GM19351 (cell line): ENCODE data around the gene UQCR11.
"Not testable (repeated sequence)": the region's sequence is repeated elsewhere in the genome, so short reads cannot be mapped to it uniquely, and the experiment has no call there.

Experiments used
- ATAC-seq: cut with Tn5 transposase; IDR thresholded peaks from one replicate; pipeline ENCODE4 v1.9.1; 2021; ENCODE audit warnings: mild to moderate bottlenecking, moderate library complexity; ENCODE audit not compliant: unreplicated experiment

Gene UQCR11

DNA sequence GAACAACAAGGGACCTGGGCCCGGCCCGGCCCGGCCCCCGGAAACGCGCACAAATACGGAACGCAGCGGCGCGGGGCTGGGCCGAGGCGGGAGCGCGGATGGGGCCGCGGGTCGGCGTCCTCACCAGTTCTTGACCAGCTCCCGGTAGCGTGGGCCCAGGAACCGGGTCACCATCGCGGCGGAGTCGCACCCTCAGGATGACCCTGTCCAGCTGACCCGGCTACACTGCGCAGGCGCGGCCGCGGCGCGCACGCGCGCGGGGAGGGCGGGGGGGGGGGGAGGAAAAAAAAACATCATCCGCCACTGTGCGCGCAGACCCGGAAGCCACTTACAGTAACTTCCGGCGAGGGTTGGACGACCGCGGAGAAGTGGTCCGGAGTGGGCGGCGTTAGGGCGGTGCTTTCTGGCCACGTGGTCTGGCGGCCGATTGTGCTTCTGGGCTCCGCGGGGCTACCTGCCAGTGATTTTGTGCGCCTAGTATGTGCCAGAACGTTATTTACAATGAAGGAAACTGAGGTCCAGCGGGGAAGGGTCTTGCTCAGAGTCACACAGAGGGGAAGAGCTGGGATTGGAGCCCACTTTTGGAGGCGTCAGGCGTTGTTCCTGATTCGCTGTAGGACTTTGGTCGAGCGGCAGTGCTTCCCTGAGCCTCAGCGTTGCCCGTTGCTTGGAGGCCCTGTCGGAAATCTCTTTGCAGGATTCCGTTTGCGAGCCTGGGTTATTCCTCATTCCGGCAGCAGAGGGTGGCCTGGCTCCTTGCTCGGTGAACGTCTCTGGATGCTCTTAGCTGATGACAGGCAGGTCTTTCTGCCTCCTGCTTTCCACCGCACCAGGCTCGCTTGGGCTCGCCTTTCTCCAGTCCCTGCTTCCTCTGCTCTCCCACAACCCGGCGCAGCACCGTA is at the start of gene UQCR11:
Gene UQCR11 (minus strand): TSS at position 227 of the 902 bp plus-strand sequence. CDS start 53 bp downstream, at position 174.
- ATAC-seq, result peak; percentile 91

DNA sequence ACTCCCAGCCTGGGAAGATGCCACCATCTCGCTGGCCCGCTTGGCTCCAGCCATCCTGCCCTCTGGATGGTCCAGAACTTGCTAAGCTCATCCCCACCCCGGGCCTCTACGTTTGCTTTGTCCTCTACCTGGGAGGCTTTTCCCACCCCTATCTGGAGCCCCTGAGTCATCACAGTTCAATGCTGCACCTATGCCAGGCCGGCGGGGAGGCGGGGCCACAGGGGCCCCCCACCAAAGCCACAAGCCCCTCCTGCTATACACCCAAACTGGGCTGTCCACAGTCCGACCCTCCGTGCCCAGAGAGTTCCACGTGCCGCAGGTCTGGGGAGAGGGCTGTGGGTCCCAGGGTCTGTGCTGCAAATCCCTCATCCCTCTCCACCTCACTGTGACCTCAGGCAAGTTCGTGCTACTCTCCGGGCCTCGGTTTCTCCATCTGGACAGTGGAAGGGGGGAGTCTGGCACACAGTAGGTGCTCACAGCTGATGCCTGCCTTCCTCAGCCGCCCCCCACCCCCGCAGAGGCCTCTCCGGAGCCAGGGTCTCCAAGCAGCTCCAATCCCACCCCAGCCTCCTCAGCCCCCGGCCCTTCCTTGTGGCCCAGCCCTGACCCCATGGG is 49.0 kb upstream of the UQCR11 start:
- no peak for ATAC-seq

- ATAC-seq, result no peak
Measured at GRCh38 chr19:1653300-1653628, 48.0 kb upstream of the UQCR11 start.

- peak; percentile 64 for ATAC-seq
Measured at GRCh38 chr19:1652471-1653299, 47.4 kb upstream of the UQCR11 start, which contains the start of gene TCF3. TSS of gene TCF3 (minus strand) at chr19:1652615. CDS start at chr19:1650248, 2,367 bp downstream.

GRCh38 chr19:1651568-1652291 is 46.5 kb upstream of the UQCR11 start:
- no peak for ATAC-seq

DNA sequence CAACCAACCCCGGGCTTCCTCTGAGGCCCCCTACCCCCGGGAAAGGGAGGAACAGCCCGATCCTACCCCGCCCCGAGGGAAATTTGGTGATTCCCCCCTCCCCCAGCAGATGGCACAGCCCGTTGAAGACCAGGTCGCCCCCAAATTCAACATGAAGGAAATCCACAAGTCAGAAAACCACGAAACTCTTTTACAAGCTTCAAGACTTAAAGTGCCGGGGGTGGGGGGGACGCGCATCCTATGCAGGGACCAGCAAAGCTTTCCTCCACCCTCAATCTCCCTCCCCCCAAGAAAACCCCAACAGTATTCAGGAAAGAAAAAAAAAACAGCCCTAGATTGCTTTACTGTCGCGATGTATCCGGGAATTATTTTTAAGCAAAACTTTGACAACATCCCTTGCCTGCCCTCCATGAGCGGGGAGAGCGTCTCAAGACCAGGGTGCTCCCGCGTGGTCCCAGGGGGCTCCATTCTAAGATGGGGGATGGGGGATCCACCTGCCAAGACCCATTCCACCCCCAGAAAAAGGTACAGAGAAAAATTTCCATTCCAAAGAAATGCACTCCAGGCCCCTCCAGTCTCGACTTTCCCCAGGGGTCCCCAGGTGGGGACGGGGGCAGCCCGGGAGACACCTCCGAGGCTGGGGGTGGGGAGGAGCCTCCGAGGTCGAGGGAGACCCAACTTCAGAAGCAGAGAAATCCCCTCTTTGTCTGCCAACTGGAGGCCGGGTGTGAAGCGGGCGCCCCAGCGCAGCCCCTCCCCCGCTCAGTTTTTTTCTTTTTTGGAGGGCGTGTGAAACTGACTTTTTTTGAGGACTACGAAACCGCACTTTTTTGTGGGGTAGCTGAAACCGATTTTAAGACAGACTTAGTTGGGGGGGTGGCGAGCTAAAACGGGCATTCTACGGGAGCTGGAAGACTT is 45.6 kb upstream of the UQCR11 start:
- no peak for ATAC-seq

DNA sequence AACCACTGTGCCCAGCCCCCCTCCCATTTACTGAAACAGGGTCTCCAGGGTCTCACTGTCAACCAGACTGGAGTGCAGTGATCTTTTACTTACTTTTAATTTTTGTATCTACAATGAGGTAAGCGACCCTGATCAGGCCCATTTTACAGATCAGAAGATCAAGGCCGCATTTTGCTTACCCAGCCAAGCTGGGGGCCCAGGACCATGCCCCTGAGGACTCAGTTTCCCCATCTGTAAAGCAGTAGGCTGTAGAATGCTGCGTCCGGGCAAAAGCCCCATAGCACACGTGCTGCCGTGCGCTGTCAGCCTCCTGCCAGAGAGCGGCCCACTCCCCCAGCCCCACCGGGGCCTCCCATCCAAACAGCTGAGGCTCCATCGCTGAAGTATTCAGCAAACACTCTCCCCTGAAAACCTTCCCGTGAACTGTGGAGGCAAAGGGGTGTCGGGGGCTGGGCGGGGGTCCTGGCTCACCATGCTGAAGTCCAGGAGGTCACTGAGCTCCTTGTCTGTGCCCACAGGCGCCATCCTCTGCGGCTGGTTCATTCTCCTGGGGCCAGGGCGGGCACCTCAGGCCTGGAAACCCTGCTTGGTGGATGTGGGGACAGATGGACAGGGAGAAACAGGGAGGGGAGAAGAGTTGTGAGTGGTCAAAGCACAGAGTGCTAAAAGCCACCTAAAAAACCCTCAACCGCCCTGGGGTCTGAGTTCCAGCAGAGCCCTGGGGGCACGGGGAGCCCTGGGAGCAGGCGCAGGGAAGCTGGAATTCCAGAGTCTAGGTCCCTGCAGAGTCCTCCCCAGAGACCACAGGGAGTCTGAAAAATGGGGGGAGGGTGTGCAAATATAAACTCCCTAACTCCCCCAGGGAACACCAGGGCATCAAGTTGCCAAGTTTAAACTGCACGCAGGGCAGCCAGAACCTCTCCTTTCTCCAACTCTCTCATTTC is 44.7 kb upstream of the UQCR11 start:
- ATAC-seq, result no peak

DNA sequence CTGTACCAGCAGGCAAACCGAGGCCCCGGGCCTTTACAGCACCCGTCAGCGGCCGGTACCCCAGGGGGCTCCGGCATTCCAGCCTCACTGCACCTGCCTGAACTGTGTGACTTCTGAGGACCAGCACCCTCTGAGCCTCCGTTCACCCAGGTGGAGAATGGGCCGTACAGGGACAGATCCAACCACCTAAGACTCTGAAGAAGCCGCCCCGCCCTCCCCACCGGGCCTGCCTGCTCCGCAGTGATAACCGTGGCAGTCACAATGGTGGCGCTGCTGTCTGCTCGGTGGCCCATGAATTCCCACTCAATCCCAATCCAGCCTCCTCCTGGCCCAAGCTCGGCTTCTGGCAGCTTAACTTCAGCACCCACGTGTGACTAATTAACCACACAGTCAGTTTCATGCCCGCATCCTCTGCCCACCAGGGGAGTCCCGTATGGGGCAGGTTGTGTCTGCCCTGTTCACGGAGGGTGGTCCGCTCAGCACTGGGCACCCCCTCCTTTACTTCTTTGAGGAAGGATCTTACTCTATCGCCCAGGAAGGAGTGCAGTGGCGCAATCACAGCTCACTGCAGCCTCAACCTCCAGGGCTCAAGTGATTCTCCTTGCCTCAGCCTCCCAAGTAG is 43.8 kb upstream of the UQCR11 start:
- no peak for ATAC-seq

DNA sequence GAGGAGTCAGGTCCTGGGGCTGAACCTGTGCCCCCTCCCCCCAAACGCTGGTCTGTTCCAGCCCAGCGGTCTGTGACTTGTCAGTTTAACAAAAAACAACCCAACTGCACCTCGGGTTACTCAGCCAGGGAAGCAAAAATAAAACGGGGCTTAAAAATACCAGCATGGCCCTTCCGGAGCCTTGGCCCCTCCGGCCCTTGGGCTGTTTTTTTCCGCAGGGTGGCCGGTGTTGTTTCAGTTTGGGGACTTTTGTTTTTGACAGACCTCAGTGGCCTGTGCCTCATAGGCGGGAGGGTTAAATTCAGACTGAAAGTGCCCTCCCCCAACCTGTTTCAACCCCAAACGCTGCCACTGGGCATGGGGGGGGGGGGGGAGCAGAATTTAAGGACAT is 43.2 kb upstream of the UQCR11 start:
- ATAC-seq, result peak; percentile 28

DNA sequence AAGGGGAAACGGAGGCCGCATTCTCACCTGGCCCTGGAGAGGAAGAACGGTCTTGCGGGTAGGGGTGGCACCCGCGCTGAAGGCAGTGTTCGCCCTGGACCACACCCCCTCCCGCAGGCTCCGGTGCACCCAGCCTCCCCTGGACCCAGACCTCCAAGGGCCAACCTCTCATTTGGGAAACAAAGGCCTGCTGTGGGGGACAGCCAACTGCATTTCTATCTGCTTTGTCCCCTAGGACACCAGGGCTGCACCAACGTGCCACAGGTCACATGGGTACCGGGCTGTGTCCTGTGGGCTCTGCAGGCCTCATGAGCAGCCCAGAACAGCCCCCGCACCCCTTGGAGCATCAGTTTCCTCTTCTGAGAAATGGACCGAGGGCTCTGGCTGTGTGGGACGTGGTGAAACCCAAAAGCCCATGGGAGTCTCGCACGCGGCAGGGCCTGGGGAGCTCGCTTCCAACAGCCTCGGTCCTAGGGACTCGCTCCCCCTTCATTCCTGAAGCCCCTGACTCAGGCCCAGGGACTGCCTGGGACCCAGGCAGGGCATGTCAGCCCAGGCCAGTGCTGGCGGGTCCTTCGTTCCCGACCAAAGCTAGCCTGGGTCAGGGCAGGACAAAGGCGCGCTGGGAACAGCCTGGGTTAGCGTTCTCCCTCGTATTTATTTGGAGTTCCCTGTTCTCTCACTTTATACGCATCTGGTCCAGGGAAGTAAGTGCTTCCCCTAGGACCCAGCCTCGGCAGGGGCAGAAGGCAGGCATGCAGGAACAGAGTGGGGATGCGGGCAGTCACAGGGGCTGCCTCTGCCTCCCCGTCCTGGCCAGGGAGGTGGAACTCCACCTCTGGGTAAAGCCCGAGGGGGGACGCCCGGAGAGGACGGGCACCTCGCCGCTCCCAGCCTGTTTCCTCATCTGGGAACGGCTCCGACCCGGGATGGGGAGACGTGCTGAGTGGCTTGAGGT is 42.5 kb upstream of the UQCR11 start:
- ATAC-seq, result no peak

DNA sequence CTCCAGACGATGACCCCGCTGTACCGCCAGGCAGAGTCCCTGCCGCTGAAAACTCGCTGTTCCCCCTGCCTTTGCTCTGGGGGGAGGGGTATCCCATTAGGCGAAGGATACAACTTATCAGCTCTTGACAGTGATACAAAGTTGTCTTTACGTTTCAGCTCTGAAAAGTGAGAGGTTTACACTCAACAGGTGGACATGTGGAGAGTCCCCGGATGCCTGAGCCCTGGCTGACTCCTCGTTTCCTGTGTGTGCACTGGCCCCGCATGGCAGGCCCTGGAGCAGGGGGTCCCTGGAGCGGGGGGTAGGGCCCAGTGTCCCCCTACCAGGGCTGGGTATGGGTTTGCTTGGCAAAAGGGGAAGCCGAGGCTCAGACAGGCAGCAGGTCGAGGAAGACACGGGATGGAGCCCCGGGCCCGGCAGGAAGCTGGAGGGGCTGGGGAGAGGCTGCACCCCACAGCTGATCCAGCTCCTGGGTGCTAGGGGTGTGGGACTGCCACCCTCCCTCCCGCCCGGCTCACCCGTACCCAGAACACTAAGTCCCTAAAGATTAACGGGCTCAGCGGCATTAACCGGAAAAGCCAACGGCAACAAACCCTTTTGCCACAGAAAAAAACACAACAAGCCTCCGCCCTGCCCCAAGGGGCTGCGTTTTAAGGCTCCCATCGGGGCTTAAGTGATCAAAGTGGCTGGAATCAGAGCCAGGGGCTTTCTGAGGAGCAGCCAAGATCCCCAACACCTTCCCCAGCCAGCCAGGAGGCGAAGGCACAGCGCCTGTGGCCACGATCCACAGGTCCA is 41.6 kb upstream of the UQCR11 start:
- ATAC-seq, result no peak

DNA sequence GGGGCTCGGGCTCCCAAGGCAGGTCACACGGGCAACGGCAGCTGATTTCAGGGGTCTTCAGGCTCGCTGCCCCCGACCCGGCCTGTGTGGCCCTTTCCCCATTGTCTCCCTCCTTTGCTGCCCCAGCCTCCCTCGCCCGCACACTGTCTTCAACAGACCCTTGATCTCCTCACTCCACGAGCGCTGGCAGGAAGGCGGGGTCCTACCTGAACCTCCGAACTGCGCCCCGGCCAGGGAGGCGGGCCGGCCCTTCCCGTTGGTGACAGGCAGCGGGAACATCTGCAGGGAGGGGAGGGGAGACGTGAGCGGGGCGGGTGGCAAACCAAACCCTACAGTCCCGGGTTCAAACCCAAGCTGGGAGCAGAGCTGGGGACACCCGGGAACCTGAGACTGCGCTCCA is 40.9 kb upstream of the UQCR11 start:
- no peak for ATAC-seq

GRCh38 chr19:1645299-1645698 is 40.0 kb upstream of the UQCR11 start:
- ATAC-seq, result no peak

- no peak for ATAC-seq
Measured at GRCh38 chr19:1644070-1644469, 38.8 kb upstream of the UQCR11 start.

GRCh38 chr19:1640893-1641448 is 35.7 kb upstream of the UQCR11 start:
- not testable (repeated sequence) for ATAC-seq
